Psoas muscle (tissue), 8 donors: ENCODE results near the gene SCUBE1. TPM values are rescaled to one million over a fixed set of nuclear protein-coding genes. Genes with fewer than 3 reads are reported as not detected.
"Not testable (repeated sequence)": the region's sequence is repeated elsewhere in the genome, so short reads cannot be mapped to it uniquely, and the experiment has no call there.

Source experiments
- ATAC-seq, 4 donors: fragments of 200-7000 bp; cut with Tn5 transposase; one replicate each; pipeline ENCODE4 v1.9.1; 2020; ENCODE audit warnings: moderate library complexity in 3 of 4, mild to moderate bottlenecking in 2 of 4
- DNase-seq, 2 donors: peaks; one replicate each; pipeline ENCODE4 v3.0.0-alpha.2; 2020
- H3K27ac ChIP-seq: fragments of 200-600 bp; one replicate; pipeline ENCODE4 v1.8.0; 2022
- H3K27me3 ChIP-seq, 3 donors: fragments of 200-600 bp in 1 of 3; one replicate each; pipeline versions ENCODE4 v1.6.1 to v1.8.0; 2013 to 2022; ENCODE audit warnings: low read length in 2 of 3, mild to moderate bottlenecking in 2 of 3, moderate library complexity in 1 of 3; ENCODE audit not compliant: insufficient read depth in 3 of 3
- H3K36me3 ChIP-seq, 2 donors: fragments of 200-600 bp in 1 of 2; one replicate each; pipeline versions ENCODE4 v1.6.1 to v1.8.0; 2013 to 2022; ENCODE audit warnings: low read depth in 1 of 2, mild to moderate bottlenecking in 1 of 2, moderate library complexity in 1 of 2; ENCODE audit not compliant: insufficient read depth in 1 of 2
- H3K4me1 ChIP-seq: fragments of 200-600 bp; one replicate; pipeline ENCODE4 v1.8.0; 2022
- H3K4me3 ChIP-seq: fragments of 200-600 bp; one replicate; pipeline ENCODE4 v1.8.0; 2022; ENCODE audit warnings: mild to moderate bottlenecking
- H3K9me3 ChIP-seq: fragments of 200-600 bp; one replicate; pipeline ENCODE4 v1.8.0; 2022
- CTCF ChIP-seq: fragments of 200-600 bp; IDR thresholded peaks from one replicate; pipeline ENCODE4 v1.8.0; 2022; ENCODE audit warnings: antibody characterized with exemption
- WGBS, 3 donors: extraction: QIAGEN DNeasy Blood & Tissue Kit; methylation state at CpG; one replicate each; pipeline versions ENCODE4 v1.1.6 to v1.1.7; 2013; 5-methylcytosine and 5-hydroxymethylcytosine counted together
- intact Hi-C, 2 donors: fragments of 100-400 bp; cut with DNase I; formaldehyde crosslinking; loops; one replicate each; pipeline versions ENCODE4 v1.11.0 to v1.14.2; 2022
- polyA plus RNA-seq, 3 donors: library from polyadenylated mRNA; stranded (reverse); fragments of 200-250 nt; gene quantifications; one replicate each; pipeline ENCODE4 v1.2.3, GENCODE V29; 2013
- total RNA-seq, 4 donors: library from RNA; stranded (reverse); fragmentation: NEBNext Ultra II Directional in 2 of 4; extraction: Animal tissue kit (Norgen Biotek cat#: 25700) in 2 of 4; gene quantifications; one replicate each; pipeline versions ENCODE4 v1.2.1 to v1.2.4, GENCODE V29; 2021 to 2023
- donor health status: healthy with polysubstance abuse.
- donor health status: DM: no; HTN: no; CAD: no; lungs with moderate emphysema.
- donor health status: Bipolar disorder and iron deficiency.
- donor health status: healthy.
- donor health status: DM: yes; HTN: yes; CAD: no.
- donor health status: DM: no; HTN: no; CAD: no.
- donor health status: DM: no; HTN: no; CAD: no.
- donor health status: DM: yes; HTN: yes; CAD: no.

The SCUBE1 gene
- total and polyA plus RNA-seq, 7 donors: 0.04 to 0.19 (median 0.08) TPM

GRCh38 chr22:43356881-43357280, 13.7 kb upstream of the SCUBE1 start:
- Histone ChIP-seq H3K9me3 (no peaks in the 10 kb centered on the region), H3K27ac (no peak overlapping the region), H3K27me3 (peaks cover 0 to 7% (median 2%) of the 10 kb centered on the region in 3 donors), H3K4me1 (no peaks in the 10 kb centered on the region), H3K36me3 (no peaks in the 10 kb centered on the region), H3K4me3 (no peak overlapping the region)
- 88 to 91% (median 88%) methylated on average over 11 of the region's 11 CpGs for WGBS, 3 donors
- no peak for DNase-seq
- ATAC-seq: no peak
- intact Hi-C loops: no loop called here
- TF ChIP-seq CTCF: no peak

- intact Hi-C loops, DNase-seq, H3K9me3 ChIP-seq, H3K27me3 ChIP-seq, ATAC-seq, H3K27ac ChIP-seq, H3K4me1 ChIP-seq, H3K36me3 ChIP-seq, H3K4me3 ChIP-seq: not testable (repeated sequence)
- 91 to 96% (median 96%) methylated on average over 9 to 10 of the region's 10 CpGs for WGBS, 3 donors
Observed at GRCh38 chr22:43355688-43356087, 12.5 kb upstream of the SCUBE1 start.

GRCh38 chr22:43351966-43352345, 8.8 kb upstream of the SCUBE1 start:
- intact Hi-C loops: no loop called here
- Histone ChIP-seq H3K4me1 (no peaks in the 10 kb centered on the region), H3K4me3 (no peak overlapping the region), H3K9me3 (no peaks in the 10 kb centered on the region), H3K27me3 (peaks cover 0 to 21% (median 2%) of the 10 kb centered on the region in 3 donors), H3K27ac (no peak overlapping the region), H3K36me3 (no peaks in the 10 kb centered on the region)
- DNase-seq: no peak
- no peak for ATAC-seq
- 59 to 71% (median 66%) methylated on average over 5 of the region's 5 CpGs for WGBS, 3 donors
- TF ChIP-seq CTCF: no peak

- Histone ChIP-seq H3K4me1 (no peaks in the 10 kb centered on the region), H3K27ac (no peak overlapping the region)
- WGBS, 3 donors: 88 to 92% (median 89%) methylated on average over 12 of the region's 12 CpGs
Observed at GRCh38 chr22:43349636-43350035, 6.5 kb upstream of the SCUBE1 start.

GRCh38 chr22:43346521-43346929, 3.4 kb upstream of the SCUBE1 start:
- no peaks in the 10 kb centered on the region for H3K4me1 ChIP-seq
- intact Hi-C loops: loop anchor here in 1 of 2 donors (2.0 to 5.0 kb wide), 2 partner anchors 74 to 116 kb away; no protein-coding TSS in a partner anchor
- TF ChIP-seq CTCF: peak; percentile 59
- WGBS, 3 donors: 19 to 28% (median 27%) methylated on average over 8 of the region's 8 CpGs
- H3K4me3 ChIP-seq: no peak overlapping the region
- peak; percentile 52 to 67 for DNase-seq
- H3K27me3 ChIP-seq: peaks cover 0 to 65% (median 29%) of the 10 kb centered on the region in 3 donors
- no peaks in the 10 kb centered on the region for H3K9me3 ChIP-seq
- ATAC-seq: peak in 3 of 4 donors; percentile 55 to 63 (median 61)
- no peak overlapping the region for H3K27ac ChIP-seq
- H3K36me3 ChIP-seq: no peaks in the 10 kb centered on the region

More at GRCh38 chr22:43349636-43350035, 6.5 kb upstream of the SCUBE1 start:
- TF ChIP-seq CTCF: no peak
- no peaks in the 10 kb centered on the region for H3K9me3 ChIP-seq
- intact Hi-C loops: loop anchor here in 1 of 2 donors (5.0 kb wide), 1 partner anchor 77 kb away; no protein-coding TSS in a partner anchor
- no peak overlapping the region for H3K4me3 ChIP-seq
- no peaks in the 10 kb centered on the region for H3K36me3 ChIP-seq
- ATAC-seq: no peak
- no peak for DNase-seq
- peaks cover 0 to 36% (median 12%) of the 10 kb centered on the region in 3 donors for H3K27me3 ChIP-seq
